Stomach (tissue), 9 donors: ENCODE results near the gene LEKR1. TPM values are rescaled to one million over a fixed set of nuclear protein-coding genes. Genes with fewer than 3 reads are reported as not detected.
"Not testable (repeated sequence)": the region's sequence is repeated elsewhere in the genome, so short reads cannot be mapped to it uniquely, and the experiment has no call there.

Source experiments
- DNase-seq, 2 donors: peaks; one replicate each; pipeline versions ENCODE4 v3.0.0 to v3.0.0-alpha.2; 2013 to 2019
- H3K27ac ChIP-seq, 5 donors: fragments of 200-600 bp in 4 of 5; sonication (generic) in 4 of 5; one replicate each; pipeline ENCODE4 v1.5.1; 2013 to 2019; ENCODE audit warnings: mild to moderate bottlenecking in 1 of 5, moderate library complexity in 1 of 5
- H3K27me3 ChIP-seq, 3 donors: fragments of 200-600 bp; sonication (generic); one replicate each; pipeline ENCODE4 v1.5.1; 2017 to 2019; ENCODE audit warnings: mixed run types in 1 of 3
- H3K36me3 ChIP-seq, 4 donors: fragments of 200-600 bp; sonication (generic); 1 replicate in 3 of 4; 2 replicates in 1 of 4; pipeline ENCODE4 v1.5.1; 2016 to 2019
- H3K4me1 ChIP-seq, 4 donors: fragments of 200-600 bp; sonication (generic); one replicate each; pipeline ENCODE4 v1.5.1; 2016 to 2019
- H3K4me3 ChIP-seq, 4 donors: fragments of 200-600 bp; sonication (generic) in 3 of 4; one replicate each; pipeline ENCODE4 v1.5.1; 2016 to 2019; ENCODE audit warnings: mild to moderate bottlenecking in 1 of 4
- H3K9me3 ChIP-seq, 4 donors: fragments of 200-600 bp; sonication (generic); one replicate each; pipeline ENCODE4 v1.5.1; 2016 to 2019
- EP300 ChIP-seq: sonication (generic); formaldehyde crosslinking; IDR thresholded peaks from one replicate; pipeline ENCODE4 v1.6.1; 2017; ENCODE audit warnings: antibody characterized with exemption
- POLR2A ChIP-seq, 4 donors: fragments of 450-650 bp; IDR thresholded peaks; one replicate each; pipeline ENCODE4 v1.6.1; 2016; ENCODE audit warnings: antibody characterized with exemption in 4 of 4, control low read depth in 2 of 4, mild to moderate bottlenecking in 1 of 4, moderate library complexity in 1 of 4
- POLR2AphosphoS5 ChIP-seq, 3 donors: sonication (generic); formaldehyde crosslinking; IDR thresholded peaks; one replicate each; pipeline ENCODE4 v1.6.1; 2016; ENCODE audit warnings: antibody characterized with exemption in 3 of 3
- WGBS, 5 donors: extraction: QIAGEN DNeasy Blood & Tissue Kit in 3 of 5; methylation state at CpG; one replicate each; pipeline versions ENCODE4 v1.1.5 to v1.1.7; 2013 to 2018; 5-methylcytosine and 5-hydroxymethylcytosine counted together
- intact Hi-C: fragments of 100-400 bp; cut with DNase I; formaldehyde crosslinking; loops from one replicate; pipeline ENCODE4 v1.15.1; 2023; ENCODE audit warnings: low total_unique reads
- polyA plus RNA-seq, 3 donors: library from polyadenylated mRNA; stranded (reverse); fragments of 200-250 nt; gene quantifications; one replicate each; pipeline ENCODE4 v1.2.3, GENCODE V29; 2013
- total RNA-seq, 5 donors: library from RNA; depleted of rRNA; stranded (reverse); fragments of >200 nt; gene quantifications; one replicate each; pipeline versions ENCODE4 v1.1.0 to v1.2.3, GENCODE V29; 2014 to 2016
- TF ChIP-seq, protein P1 (sequence below), 7 experiments: fragments of 450-650 bp in 4 of 7; fragments of 200-600 bp in 3 of 7; sonication (generic) in 3 of 7; IDR thresholded peaks; one replicate each; pipeline ENCODE4 v1.5.1; 2016 to 2019; ENCODE audit warnings: antibody characterized with exemption in 7 of 7, control low read depth in 2 of 7, mild to moderate bottlenecking in 1 of 7
- donor health status: healthy with polysubstance abuse.
- donor health status: Bipolar disorder and iron deficiency.
- donor health status: healthy.

Gene LEKR1
- total and polyA plus RNA-seq, 8 donors: 0.31 to 2.6 (median 0.44) TPM; not detected in 3

DNA sequence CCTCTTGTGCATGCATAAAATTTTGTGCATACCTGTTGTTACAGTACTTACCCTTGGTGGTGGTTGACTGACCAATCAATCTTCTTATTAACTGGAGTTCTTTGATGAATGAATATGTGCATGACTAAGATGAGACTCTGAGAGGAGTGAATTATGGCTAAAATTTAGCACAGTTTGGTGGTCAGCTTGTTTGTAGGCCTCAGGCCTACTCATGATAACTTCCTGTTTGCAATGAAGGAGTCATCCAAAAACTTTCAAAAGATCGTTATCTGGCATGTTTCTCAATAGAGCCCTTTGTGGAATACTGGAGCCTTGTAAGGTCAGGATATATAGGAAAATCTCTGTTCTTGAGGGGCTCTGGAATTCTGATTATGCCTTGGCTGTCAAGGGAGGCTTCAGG, 66.5 kb downstream of the LEKR1 start:
- WGBS, 5 donors: 75 to 95% (median 82%) methylated on average over 1 of the region's 1 CpG
- no peak overlapping the region for H3K27ac ChIP-seq
- TF ChIP-seq POLR2A (IDR thresholded peaks at IDR 0.05) (no peak), EP300 (no peak), POLR2AphosphoS5 (IDR thresholded peaks at IDR 0.05) (no peak)
- TF ChIP-seq, protein P1, sequence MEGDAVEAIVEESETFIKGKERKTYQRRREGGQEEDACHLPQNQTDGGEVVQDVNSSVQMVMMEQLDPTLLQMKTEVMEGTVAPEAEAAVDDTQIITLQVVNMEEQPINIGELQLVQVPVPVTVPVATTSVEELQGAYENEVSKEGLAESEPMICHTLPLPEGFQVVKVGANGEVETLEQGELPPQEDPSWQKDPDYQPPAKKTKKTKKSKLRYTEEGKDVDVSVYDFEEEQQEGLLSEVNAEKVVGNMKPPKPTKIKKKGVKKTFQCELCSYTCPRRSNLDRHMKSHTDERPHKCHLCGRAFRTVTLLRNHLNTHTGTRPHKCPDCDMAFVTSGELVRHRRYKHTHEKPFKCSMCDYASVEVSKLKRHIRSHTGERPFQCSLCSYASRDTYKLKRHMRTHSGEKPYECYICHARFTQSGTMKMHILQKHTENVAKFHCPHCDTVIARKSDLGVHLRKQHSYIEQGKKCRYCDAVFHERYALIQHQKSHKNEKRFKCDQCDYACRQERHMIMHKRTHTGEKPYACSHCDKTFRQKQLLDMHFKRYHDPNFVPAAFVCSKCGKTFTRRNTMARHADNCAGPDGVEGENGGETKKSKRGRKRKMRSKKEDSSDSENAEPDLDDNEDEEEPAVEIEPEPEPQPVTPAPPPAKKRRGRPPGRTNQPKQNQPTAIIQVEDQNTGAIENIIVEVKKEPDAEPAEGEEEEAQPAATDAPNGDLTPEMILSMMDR (IDR thresholded peaks at IDR 0.05): no peak
- H3K4me3 ChIP-seq: no peak overlapping the region
- DNase-seq: no peak
- no peaks in the 10 kb centered on the region for H3K27me3 ChIP-seq
- intact Hi-C loops: no loop called here
- no peaks in the 10 kb centered on the region for H3K36me3 ChIP-seq
- peaks cover 0 to 4% (median 0%) of the 10 kb centered on the region in 4 donors for H3K4me1 ChIP-seq
- H3K9me3 ChIP-seq: peaks cover 0 to 10% (median 4%) of the 10 kb centered on the region in 4 donors

DNA sequence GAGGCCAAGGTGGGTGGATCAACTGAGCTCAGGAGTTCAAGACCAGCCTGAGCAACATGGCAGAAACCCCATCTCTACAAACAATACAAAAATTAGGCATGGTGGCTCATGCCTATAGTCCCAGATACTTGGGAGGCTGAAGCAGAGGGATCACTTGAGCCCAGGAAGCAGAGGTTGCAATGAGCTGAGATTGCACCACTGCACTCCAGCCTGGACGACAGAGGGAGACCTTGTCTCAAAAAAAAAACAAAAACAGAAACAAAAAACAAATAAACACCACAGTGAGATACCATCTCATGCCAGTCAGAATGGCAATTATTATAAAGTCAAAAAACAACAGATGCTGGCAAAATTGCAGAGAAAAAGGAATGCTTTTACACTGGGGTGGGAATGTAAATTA, 69.2 kb downstream of the LEKR1 start:
- H3K27me3 ChIP-seq, intact Hi-C loops, H3K27ac ChIP-seq, H3K4me1 ChIP-seq, H3K4me3 ChIP-seq, H3K36me3 ChIP-seq, DNase-seq: not testable (repeated sequence)
- 65 to 88% (median 82%) methylated on average over 1 of the region's 1 CpG for WGBS, 5 donors
- peaks cover 0 to 10% (median 4%) of the 10 kb centered on the region in 4 donors for H3K9me3 ChIP-seq

DNA sequence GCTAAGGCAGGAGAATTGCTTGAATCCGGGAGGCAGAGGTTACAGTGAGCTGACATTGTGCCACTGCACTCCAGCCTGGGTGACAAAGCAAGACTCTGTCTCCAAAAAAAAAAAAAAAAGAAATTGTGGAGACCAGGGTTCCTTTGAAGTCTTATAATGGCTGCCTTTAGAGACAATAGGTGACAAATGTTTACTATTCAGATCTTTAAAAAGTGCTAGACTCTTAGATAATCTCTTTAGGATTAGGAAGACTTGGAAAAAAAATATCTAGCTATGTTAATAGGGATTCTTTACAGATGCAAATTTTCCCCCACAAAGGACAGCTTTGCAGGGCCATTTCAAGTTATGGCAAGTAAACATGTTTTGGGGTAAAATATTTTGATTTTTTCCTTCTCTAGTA, 71.7 kb downstream of the LEKR1 start:
- intact Hi-C loops, DNase-seq: not testable (repeated sequence)
- WGBS, 5 donors: 87 to 94% (median 90%) methylated on average over 1 of the region's 1 CpG

DNA sequence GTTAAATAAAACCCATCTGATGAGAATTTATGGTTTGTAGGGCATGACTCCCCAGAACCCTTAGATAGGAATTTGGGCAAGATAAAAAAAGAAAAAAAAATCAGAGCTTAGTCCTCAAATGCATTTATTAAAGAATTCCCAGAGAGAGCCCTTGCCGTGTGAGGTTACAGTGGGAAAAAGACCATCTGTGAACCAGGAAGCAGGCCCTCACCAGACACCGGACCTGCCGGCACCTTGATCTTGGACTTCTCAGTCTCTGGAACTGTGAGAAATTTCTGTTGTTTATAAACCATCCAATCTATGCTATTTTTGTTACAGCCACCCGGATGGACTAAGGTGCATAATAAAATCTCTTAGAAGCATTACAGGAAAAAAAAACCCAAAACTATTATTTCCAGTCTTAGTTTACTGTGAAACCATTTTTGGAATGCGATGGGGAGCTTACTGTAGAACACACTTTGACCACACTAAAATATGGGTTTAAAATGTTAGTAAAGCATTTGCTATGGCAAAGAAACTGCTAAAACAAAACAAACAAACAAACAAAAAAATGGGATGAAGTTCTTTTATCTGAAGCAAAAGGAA, 72.2 kb downstream of the LEKR1 start:
- Histone ChIP-seq H3K4me1 (no peaks in the 10 kb centered on the region), H3K27me3 (no peaks in the 10 kb centered on the region), H3K36me3 (no peaks in the 10 kb centered on the region), H3K9me3 (peaks cover 0 to 10% (median 4%) of the 10 kb centered on the region in 4 donors), H3K4me3 (no peak overlapping the region), H3K27ac (no peak overlapping the region)
- DNase-seq: no peak
- 71 to 83% (median 78%) methylated on average over 5 of the region's 5 CpGs for WGBS, 5 donors
- TF ChIP-seq POLR2AphosphoS5 (IDR thresholded peaks at IDR 0.05) (no peak), EP300 (no peak), POLR2A (IDR thresholded peaks at IDR 0.05) (no peak)
- TF ChIP-seq, protein P1 (IDR thresholded peaks at IDR 0.05): no peak
- intact Hi-C loops: no loop called here

More for the DNA sequence above, 71.7 kb downstream of the LEKR1 start:
- H3K4me3 ChIP-seq, H3K36me3 ChIP-seq, H3K4me1 ChIP-seq, H3K27ac ChIP-seq, H3K27me3 ChIP-seq: not testable (repeated sequence)
- H3K9me3 ChIP-seq: peaks cover 0 to 10% (median 4%) of the 10 kb centered on the region in 4 donors

DNA sequence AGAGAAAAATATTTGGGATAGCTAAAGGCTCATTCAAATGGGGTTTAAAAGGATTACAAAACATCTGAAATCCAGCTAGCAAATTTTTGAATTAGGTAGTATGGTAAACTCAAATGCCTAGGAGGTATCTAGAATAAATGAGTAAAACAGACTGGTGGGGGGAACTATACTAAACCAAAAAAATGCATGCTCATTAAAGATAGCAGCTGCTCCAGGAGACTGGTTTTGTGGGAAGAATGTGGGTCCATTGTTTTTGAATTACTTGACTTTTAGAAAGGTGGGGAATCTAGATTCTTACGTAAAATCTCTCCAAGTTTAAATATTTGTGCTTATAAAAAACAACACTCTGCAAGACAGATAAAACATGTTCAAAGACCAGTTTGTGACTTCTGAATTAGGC, 73.8 kb downstream of the LEKR1 start:
- Histone ChIP-seq H3K9me3 (no peaks in the 10 kb centered on the region), H3K27me3 (no peaks in the 10 kb centered on the region), H3K36me3 (no peaks in the 10 kb centered on the region), H3K27ac (no peak overlapping the region), H3K4me1 (no peaks in the 10 kb centered on the region), H3K4me3 (no peak overlapping the region)
- intact Hi-C loops: no loop called here
- TF ChIP-seq POLR2A (IDR thresholded peaks at IDR 0.05) (no peak), EP300 (no peak), POLR2AphosphoS5 (IDR thresholded peaks at IDR 0.05) (no peak)
- TF ChIP-seq, protein P1 (IDR thresholded peaks at IDR 0.05): no peak
- peak in 1 of 2 donors; percentile 22 for DNase-seq
- WGBS, 5 donors: 21 to 61% (median 31%) methylated on average over 1 of the region's 1 CpG
